GM19351 (cell line): Measurements from ENCODE around the gene SDCCAG8.

Experiments
- ATAC-seq: cut with Tn5 transposase; IDR thresholded peaks from one replicate; pipeline ENCODE4 v1.9.1; 2021; ENCODE audit warnings: mild to moderate bottlenecking, moderate library complexity; ENCODE audit not compliant: unreplicated experiment

The SDCCAG8 gene

DNA sequence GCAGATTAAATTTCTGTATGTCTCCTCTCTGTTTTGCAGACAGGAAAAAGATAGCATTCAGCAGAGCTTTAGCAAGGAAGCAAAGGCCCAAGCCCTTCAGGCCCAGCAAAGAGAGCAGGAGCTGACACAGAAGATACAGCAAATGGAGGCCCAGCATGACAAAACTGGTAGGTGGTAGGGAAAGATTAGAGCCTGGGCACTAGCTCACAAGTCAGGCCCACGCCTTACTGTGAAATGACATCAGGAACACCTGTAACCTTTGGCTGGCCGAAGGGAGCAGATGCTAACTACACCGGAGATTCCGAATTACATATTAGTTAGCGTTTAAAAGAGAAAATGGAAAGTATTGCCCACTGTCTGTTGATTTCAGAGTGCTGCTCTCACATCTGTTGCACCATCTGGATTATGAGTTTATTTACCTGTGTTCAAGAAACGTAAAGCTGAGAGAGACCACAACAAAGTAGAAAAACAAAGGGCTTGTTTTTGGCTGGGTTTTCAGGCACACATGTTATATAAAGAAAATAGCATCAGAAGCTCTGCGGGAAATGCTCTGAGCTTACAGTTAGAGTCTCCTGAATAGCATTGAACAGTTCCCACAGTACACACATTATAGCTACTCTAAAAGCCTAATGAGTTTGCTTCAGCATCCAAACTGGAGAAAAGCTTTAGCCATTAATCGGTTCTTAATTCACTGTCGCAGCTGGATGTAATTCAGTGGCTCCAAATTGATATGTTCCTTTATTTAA lies 160.0 kb downstream of the SDCCAG8 start:
- no peak for ATAC-seq

DNA sequence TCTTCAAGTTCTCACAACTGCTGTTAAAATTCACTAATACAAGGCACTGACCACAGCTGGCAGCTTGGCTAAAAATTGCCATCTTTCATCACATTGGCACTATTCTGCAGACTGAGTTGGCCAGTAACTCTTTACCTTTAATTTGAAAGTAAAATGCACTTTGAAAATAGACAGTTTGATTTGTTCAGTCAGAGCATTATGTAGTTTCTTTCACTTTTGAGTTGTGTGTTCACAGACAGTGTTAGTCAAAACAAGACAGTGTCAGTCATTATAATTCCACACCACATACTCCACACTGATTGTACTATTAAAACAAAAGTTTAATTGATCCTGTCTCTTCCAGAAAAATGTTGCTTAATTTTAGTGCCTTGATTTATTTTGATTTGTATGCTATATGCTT lies 160.7 kb downstream of the SDCCAG8 start:
- peak; percentile 79 for ATAC-seq

DNA sequence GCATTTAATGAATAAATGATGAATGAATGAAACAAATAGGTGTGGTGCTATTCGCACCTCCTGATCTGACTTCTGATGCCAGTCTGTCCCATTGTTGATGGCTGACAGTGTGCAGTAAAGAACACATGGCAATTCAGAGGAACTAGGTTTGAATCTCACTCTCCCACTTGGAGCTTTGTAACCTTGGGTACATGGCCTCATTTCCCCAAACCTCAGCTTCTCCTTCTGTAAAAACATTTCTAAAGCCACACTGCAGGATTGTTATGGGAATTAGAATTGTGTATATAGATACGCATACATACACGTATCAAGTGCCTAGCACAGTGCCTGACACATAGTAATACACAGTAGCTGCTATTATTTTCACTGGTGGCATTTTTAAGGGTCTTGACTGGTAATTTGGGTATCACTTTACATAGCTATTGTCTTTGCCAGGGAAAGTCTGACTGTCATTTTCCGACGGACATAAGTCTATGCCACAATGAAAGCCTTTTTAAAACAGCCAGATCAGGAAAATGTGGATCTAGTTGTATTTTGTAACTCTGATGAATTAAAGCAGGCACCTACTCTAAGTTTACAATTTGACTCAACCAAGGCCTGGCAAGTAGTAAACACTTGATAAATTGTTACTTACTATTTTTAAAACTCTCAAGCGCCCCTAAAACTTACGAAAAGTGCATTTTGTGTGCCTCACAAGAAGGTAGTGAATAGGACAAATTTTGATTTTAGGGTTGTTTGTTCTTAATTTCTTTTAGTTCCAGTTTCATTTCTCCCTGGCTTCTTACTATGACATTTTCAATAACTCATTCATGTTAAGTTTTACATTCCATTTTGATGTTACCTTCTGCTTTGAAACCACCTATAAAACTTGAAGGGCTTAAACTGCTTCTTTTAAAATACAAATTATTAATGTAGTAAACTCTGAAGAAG lies 164.4 kb downstream of the SDCCAG8 start:
- ATAC-seq = no peak

DNA sequence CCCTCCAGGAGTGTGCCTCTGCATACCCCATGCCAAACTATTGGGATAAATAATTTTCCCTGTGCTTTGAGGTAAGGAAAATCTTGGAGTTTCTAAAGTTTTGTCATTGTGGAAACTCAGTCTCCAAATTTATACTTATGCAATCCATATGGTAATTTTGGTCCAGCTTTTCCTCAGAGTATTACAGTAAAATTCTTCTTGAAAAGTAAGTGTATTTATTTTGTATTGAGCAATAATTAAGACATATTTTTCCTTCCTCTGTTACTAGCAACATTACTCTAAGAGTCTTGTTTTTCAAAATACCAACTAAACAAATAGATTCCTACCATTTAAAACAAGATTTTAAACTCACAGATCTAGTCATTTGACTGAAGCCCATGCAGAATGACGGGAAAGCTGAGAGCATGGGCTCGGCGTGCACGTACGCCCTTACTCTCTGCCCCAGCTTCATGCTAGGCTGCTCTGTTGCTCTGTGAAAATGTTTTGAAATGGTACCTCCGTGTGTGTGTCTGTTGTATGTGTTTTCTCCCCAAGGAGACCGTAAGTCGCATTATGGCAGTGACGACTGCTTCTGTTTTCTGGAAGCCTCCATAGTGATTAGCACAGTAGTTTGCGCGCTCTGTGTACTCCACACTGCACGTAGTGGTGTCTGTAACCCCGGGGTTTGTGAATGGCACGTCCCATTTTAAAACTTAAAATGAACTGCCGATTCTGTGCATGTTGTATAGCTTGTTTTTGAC lies 165.3 kb downstream of the SDCCAG8 start:
- no peak for ATAC-seq

DNA sequence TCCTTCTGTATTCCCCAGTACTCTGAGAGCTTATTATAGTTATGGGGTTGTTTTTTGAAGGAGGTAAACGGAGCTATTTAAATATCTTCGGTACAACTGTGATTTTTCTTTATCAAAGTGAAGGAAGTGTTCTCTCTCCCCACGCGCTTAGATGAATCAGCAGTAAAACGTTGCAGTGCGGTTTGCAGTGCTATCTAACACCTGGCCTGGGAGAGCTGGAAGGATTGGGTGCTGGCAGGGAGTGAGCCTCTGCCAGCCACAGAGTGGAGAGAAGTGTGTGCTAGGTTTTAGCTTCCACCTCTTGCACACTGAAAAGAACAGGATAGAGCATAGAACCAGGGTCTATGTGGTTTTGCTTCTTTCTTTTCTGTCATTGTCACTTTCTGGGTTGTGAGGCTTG lies 165.9 kb downstream of the SDCCAG8 start:
- ATAC-seq = peak; percentile 89

DNA sequence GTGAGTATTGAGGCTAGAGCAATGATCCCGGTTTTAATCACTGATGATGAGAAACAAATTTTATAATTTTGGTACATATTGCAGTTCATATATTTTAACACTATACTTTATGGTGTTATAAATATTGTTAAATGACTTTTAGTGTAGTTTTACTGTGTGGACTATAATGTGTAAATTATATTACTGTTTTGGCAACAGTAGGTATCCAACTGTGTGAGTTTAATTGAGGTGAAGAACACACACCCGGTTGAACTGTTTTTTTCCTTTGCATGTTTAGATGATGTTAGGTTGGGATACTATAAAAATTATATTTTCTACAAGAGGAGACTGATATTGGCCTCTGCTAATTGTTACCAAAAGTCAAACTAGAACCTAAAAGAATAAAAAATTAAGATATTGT lies 166.5 kb downstream of the SDCCAG8 start:
- peak; percentile 7 for ATAC-seq

DNA sequence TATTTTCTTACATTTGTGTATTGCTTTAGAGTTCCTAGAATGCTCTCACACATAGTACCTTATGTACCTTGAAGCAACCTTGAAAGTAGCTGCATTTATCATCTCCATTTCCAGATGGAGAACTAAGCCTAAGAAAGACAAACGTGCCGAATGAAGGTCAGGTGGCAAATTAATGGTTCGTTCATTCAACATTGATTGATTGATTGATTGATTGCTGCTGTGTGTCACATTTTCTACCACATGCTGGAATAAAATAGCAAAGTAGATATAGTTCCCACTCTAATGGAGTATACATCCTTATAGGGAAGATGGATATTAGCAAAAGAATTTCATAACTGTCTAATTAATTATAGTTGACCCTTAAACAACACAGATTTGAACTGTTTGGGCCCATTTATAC lies 172.2 kb downstream of the SDCCAG8 start:
- ATAC-seq = no peak

DNA sequence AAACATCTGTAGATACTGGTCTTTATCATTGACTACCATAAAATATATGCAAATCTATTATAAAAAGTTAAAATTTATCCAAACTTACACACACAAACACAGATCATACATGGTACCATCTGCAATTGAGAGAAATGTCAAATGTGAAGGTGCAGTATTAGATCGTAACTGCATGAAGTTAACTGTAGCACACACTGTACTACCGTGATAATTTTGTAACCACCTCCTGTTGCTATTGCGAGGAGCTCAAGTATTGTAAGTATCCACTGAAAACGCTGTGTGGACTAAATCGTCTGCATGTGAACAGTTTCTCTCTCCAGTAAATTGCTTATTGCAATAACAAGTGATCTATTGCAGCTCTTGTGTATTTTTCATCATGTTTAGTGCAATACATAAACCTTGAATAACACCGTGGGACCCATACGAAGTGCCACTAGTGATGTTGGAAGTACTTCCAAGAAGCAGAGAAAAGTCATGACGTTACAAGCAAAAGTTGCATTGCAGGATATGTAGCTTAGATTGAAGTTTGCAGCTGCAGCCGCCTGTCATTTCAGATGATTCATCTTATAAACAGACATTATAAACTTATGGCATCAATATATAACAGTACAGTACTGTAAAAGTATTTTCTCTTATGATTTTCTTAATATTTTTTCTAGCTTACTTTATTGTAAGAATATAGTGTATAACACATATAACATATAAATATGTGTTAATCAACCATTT lies 172.9 kb downstream of the SDCCAG8 start:
- no peak for ATAC-seq

DNA sequence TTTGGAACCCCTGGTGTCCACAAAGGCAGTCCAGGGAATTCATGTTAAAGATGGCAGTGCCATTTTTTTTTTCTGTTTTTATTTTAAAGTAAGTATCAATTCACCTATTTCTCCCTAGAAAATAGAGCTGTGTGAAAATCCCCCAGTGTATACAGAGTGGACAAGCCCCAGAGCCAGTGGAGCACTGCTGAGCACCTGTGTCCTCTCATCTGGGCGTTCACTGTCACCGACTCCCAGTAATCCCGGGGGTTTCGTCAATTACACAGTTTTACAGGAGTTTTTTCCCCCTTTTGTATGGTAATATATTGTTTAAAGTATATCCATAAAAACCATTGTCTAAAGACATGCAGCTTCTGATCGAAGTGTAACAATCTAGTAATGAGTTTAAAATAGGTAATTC lies 175.8 kb downstream of the SDCCAG8 start:
- ATAC-seq = no peak

DNA sequence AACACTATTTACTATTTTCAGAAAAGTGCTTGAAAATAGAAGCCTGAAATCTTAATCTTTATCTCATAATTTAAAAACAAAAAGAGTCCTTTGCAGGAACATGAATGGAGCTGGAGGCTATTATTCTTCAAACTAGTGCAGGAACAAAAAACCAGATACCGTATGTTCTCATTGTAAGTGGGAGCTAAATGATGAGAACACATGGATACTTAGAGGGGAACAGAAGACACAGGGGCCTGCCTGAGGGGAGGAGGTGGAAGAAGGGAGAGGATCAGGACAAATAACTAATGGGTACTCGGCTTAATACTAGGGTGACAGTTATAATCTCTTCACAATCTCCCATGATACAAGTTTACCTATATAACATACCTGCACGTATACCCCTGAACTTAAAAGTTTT lies 176.3 kb downstream of the SDCCAG8 start:
- ATAC-seq = no peak

DNA sequence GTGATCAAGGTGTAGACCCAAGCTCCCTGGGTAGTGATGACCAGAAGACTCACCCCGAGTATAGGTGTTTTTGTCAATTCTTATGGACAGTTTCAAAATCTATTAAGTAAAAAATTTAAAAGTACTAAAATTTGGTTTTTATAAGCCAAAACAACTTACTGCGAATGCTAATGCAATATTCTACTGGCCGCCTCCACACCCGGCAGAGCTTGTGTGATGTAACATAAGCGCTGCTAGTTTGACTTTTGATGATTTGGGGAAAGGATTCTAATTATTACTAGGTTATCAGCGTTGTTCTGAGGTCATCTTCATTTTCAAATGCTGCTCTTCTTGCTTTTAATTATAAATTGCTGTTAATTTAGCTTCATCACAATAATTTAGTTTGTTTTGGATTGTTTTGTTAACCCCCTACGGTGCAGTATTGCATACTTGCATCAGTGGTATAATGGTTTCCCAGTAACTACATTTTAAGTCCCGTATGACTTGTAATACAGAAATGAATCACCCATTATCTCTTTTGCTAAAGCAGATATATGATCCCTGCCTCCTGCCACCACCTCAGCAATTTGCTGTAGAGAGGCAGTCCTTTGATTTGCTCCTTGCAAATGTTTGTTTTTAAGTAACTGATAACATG lies 178.0 kb downstream of the SDCCAG8 start:
- ATAC-seq = no peak

DNA sequence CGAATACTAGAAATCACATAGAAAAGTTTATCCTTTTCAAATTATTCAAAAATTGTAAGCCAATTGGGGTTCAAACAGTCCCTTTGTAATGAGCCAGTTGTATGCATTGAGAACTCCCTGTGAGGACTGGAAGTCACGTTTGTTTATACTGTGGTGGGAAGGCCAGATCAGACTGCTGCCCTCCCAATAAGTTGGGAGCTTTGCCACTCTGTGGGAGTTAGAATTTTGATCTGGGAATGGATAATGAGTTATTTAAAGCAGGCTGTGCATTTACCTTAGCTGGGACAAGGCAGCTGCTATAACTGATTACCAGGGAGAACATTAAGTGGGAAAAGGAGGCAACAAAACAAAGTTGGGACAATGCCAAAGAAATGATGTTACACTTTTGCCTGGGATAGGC lies 178.8 kb downstream of the SDCCAG8 start:
- no peak for ATAC-seq

DNA sequence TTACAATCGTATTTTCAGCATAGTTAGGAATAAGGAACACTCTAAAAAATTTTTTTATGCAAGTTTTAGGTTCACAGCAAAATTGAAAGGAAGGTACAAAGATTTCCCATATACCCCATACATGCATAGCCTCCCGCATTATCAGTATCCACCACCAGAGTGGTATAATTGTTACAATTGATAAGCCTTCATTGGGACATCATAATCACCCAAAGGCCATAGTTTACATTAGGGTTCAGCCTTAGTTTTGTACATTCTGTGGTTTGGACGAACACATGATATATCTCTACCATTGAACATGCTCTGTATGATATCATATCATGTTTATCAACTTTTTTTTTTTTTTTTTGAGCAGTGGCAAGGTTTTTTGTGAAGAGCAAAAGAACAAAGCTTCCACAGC lies 180.0 kb downstream of the SDCCAG8 start:
- ATAC-seq = no peak

DNA sequence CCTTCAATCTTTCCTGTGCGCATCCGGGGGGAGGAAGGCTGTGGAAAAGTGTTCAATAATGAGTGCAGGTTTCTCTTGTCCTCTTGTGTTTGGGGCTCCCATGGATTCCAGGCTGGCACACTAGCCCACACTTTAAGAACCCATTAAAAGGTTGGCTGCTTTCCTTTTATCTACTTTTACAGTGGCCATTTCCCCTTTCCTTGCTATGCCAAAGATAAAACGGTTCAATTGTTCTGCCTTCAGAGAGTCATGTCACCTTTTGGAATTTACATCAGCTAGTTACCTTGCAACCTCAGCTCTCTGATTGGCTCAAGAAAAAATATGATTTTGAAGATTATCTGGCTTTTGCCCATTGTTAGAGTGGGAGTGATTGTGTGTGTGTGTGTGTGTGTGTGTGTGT lies 182.3 kb downstream of the SDCCAG8 start:
- ATAC-seq = no peak

DNA sequence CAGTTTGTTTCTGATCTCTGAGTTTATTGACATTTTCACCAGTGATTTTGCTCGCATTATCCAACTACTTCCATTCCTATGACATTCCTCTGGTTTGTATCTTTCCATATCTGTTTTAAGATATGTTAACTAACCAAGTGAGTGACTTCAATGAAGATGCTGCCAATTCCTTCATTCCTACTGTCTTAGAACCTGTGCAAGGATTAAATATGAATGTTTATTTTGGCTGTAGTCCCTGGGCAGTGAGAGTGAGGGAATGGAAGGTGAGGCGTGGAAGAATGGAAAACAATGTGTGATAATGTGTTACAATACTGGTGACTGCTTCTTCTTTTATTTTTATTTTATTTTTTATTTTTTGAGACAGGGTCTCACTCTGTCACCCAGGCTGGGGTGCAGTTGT lies 183.0 kb downstream of the SDCCAG8 start:
- ATAC-seq = no peak

DNA sequence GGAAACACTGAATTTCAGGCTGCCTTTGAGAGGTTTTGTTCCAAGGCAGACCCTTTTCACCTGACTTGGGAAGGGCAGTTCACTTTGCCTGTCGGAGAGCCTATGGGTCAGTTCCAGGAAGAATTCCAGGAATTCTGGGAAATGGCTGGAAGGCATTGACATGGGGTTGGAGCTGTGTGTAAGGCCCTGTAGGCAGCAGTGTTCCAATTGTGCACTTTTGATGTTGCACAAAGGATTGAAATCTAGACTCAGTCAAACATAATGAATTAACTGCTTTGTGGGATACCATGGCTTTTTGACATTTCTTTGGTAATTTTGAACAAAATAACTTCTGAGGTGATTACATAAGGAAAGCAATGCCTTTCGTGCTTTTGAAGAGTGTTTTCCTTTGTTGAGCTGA lies 184.6 kb downstream of the SDCCAG8 start:
- ATAC-seq = no peak

DNA sequence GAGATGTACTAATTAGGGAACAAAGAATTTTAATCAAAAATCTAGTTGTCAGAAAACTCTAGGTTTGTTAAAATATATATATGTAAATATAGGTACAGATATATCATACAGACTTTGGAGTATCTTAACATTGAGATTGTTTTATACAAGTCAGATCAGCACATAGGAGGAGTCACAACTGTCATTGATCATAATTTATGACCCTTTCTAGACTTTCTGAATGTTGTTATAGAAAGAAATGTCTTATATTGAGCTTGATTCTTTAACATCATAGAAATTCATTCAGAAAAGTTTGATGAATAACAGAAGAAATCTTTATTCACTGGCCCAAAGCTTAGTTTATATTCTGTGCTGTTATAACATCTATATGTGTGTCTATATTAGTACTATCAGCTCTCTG lies 185.8 kb downstream of the SDCCAG8 start:
- no peak for ATAC-seq

DNA sequence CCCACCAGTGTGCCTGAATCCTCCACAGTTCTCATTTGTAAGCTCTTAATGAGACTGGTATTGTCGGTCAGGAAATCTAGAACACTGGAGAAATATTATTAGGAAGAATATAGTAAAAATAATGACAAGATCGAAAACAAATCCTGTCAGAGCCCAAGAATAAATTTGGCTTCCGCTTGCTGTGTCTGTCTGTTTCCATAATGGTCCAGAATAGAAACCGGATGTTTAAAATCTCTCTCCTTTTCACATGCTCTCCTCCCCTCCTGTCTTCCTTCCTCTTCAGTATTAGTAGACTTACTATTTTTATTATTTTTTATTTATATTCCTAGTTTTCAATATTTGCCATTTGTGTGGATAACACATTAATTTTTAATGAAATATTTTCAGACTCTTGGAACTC lies 187.7 kb downstream of the SDCCAG8 start:
- ATAC-seq = no peak

DNA sequence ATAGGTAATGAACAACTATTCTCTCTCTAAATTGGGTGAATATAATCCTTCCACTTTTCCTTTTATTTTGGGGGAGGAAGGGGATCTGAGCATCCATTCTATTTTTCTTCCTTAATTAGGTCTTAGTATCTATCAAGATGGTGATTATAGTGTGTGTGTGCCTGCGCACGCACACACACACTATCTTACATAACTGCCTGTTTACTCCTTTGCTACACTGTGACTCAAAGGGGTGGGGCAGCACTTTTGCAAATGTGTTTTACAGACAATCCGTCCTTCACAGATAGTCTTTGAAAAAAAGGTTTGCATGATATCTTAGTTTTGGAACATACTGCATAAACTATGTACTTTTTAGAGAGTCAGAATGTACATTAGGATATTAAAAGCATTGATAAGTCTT lies 191.5 kb downstream of the SDCCAG8 start:
- ATAC-seq = no peak

DNA sequence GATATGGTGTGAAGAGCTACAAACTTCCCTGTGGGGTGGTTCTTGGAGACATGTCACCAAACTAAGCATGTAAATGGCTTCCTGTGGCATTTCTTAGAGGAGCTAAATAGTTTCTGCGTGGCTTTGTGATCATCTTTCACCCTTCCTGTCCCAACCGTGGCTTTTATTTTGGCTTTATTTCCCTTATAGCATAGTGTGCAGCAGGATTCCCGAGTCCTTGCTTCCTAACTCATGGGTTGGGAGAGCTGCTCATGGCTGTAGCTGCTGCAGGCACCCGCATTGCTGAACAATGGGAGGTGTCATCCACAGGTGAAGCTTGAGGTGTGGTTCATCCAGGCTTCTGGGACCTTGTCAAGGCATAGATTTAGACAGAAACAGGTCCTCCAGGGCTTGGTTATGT lies 192.0 kb downstream of the SDCCAG8 start:
- ATAC-seq = no peak
